Neural cell (in vitro differentiated cells): ENCODE data around the gene NBEAL1.

Experiments
- EP300 ChIP-seq: fragments of 450-650 bp; conservative IDR thresholded peaks from 2 replicates; pipeline ENCODE4 v1.6.1; 2014; ENCODE audit warnings: antibody characterized with exemption, mild to moderate bottlenecking, moderate library complexity; ENCODE audit not compliant: poor library complexity, severe bottlenecking
- EZH2 ChIP-seq: fragments of 200-600, 300-800 bp; shearing (Covaris generic), sonication (generic); IDR thresholded peaks from 2 replicates; pipeline ENCODE4 v1.6.1; 2014; ENCODE audit warnings: antibody characterized with exemption, low read length, borderline replicate concordance, mild to moderate bottlenecking; ENCODE audit not compliant: insufficient read depth, poor library complexity, severe bottlenecking
- MXI1 ChIP-seq: fragments of 450-650 bp; conservative IDR thresholded peaks from 2 replicates; pipeline ENCODE4 v1.6.1; 2014; ENCODE audit warnings: antibody characterized with exemption, mild to moderate bottlenecking; ENCODE audit not compliant: poor library complexity, severe bottlenecking
- POLR2AphosphoS5 ChIP-seq: IDR thresholded peaks from 2 replicates; pipeline ENCODE4 v1.6.1; 2012
- RAD21 ChIP-seq: fragments of 450-650 bp; conservative IDR thresholded peaks from 2 replicates; pipeline ENCODE4 v1.6.1; 2014; ENCODE audit warnings: antibody characterized with exemption, mild to moderate bottlenecking, moderate library complexity
- TAF1 ChIP-seq: IDR thresholded peaks from 2 replicates; pipeline ENCODE4 v1.6.1; 2012; ENCODE audit warnings: low read depth
- TF ChIP-seq, protein P1 (sequence below): fragments of 450-650 bp; IDR thresholded peaks from 2 replicates; pipeline ENCODE4 v1.5.1; 2014; ENCODE audit warnings: antibody characterized with exemption, mild to moderate bottlenecking, moderate library complexity; ENCODE audit not compliant: poor library complexity, severe bottlenecking
- TF ChIP-seq, protein P2 (sequence below): IDR thresholded peaks from 2 replicates; pipeline ENCODE4 v1.6.1; 2012; ENCODE audit warnings: borderline replicate concordance

DNA sequence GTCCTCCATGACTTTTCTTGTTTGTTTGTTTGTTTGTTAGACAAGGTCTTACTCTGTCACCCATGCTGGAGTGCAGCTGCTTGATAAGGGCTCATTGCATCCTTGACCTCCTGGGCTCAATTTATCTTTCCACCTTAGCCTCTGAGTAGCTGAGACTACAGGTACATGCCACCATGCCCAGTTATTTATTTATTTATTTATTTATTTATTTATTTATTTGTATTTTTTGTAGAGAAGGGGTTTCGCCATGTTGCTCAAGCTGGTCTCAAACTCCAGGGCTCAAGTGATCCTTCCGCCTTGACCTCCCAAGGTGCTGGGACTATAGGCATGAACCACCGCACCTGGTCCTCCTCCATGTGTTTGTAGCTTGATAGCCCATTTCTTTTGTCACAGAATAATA lies 37.9 kb downstream of the NBEAL1 start:
- TF ChIP-seq, protein P1, sequence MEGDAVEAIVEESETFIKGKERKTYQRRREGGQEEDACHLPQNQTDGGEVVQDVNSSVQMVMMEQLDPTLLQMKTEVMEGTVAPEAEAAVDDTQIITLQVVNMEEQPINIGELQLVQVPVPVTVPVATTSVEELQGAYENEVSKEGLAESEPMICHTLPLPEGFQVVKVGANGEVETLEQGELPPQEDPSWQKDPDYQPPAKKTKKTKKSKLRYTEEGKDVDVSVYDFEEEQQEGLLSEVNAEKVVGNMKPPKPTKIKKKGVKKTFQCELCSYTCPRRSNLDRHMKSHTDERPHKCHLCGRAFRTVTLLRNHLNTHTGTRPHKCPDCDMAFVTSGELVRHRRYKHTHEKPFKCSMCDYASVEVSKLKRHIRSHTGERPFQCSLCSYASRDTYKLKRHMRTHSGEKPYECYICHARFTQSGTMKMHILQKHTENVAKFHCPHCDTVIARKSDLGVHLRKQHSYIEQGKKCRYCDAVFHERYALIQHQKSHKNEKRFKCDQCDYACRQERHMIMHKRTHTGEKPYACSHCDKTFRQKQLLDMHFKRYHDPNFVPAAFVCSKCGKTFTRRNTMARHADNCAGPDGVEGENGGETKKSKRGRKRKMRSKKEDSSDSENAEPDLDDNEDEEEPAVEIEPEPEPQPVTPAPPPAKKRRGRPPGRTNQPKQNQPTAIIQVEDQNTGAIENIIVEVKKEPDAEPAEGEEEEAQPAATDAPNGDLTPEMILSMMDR, result no peak
- no peak for TF ChIP-seq RAD21
- TF ChIP-seq, protein P2, sequence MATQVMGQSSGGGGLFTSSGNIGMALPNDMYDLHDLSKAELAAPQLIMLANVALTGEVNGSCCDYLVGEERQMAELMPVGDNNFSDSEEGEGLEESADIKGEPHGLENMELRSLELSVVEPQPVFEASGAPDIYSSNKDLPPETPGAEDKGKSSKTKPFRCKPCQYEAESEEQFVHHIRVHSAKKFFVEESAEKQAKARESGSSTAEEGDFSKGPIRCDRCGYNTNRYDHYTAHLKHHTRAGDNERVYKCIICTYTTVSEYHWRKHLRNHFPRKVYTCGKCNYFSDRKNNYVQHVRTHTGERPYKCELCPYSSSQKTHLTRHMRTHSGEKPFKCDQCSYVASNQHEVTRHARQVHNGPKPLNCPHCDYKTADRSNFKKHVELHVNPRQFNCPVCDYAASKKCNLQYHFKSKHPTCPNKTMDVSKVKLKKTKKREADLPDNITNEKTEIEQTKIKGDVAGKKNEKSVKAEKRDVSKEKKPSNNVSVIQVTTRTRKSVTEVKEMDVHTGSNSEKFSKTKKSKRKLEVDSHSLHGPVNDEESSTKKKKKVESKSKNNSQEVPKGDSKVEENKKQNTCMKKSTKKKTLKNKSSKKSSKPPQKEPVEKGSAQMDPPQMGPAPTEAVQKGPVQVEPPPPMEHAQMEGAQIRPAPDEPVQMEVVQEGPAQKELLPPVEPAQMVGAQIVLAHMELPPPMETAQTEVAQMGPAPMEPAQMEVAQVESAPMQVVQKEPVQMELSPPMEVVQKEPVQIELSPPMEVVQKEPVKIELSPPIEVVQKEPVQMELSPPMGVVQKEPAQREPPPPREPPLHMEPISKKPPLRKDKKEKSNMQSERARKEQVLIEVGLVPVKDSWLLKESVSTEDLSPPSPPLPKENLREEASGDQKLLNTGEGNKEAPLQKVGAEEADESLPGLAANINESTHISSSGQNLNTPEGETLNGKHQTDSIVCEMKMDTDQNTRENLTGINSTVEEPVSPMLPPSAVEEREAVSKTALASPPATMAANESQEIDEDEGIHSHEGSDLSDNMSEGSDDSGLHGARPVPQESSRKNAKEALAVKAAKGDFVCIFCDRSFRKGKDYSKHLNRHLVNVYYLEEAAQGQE, result no peak
- no peak for TF ChIP-seq EZH2
- TF ChIP-seq TAF1, result no peak
- no peak for TF ChIP-seq POLR2AphosphoS5
- TF ChIP-seq EP300, result no peak
- TF ChIP-seq MXI1, result no peak
